Measurements from ENCODE around the gene AGRN. TPM values are rescaled to one million over a fixed set of nuclear protein-coding genes. Genes with fewer than 3 reads are reported as not detected.

The AGRN gene
- polyA plus RNA-seq, 2 donors = 17.0 to 40.6 TPM

- H3K4me1 ChIP-seq (ENCODE audit: control insufficient read depth in 2 of 2, insufficient read depth in 2 of 2, low read length in 1 of 2) = peaks cover 5 to 19% of the 10 kb centered on the region in 2 donors
- peaks cover 0 to 13% of the 10 kb centered on the region in 2 donors for H3K36me3 ChIP-seq (ENCODE audit: control insufficient read depth in 2 of 2, insufficient read depth in 2 of 2, low read length in 1 of 2)
- H3K4me3 ChIP-seq (ENCODE audit: low read depth in 1 of 2, low read length in 2 of 2) = peak overlapping the region; percentile 41 to 49
- H3K27me3 ChIP-seq (ENCODE audit: control insufficient read depth in 1 of 2, insufficient read depth in 2 of 2, low read length in 2 of 2) = no peaks in the 10 kb centered on the region
- H3K9me3 ChIP-seq (ENCODE audit: control insufficient read depth in 2 of 2, insufficient read depth in 1 of 2, low read depth in 1 of 2, low read length in 1 of 2) = peaks cover 0 to 5% of the 10 kb centered on the region in 2 donors
- 4% methylated on average over 69 to 73 of the region's 75 CpGs for WGBS, 2 donors
- H3K27ac ChIP-seq (ENCODE audit: low read depth in 2 of 2, low read length in 1 of 2) = peak overlapping the region; percentile 89 to 92
These were observed 49.3 kb downstream of the AGRN start for GRCh38 chr1:1069056-1069710.

GRCh38 chr1:1069711-1070676 is 50.1 kb downstream of the AGRN start:
- WGBS, 2 donors = 56 to 61% methylated on average over 39 to 40 of the region's 40 CpGs
- peaks cover 0 to 2% of the 10 kb centered on the region in 2 donors for H3K27me3 ChIP-seq (ENCODE audit: control insufficient read depth in 1 of 2, insufficient read depth in 2 of 2, low read length in 2 of 2)
- H3K9me3 ChIP-seq (ENCODE audit: control insufficient read depth in 2 of 2, insufficient read depth in 1 of 2, low read depth in 1 of 2, low read length in 1 of 2) = peaks cover 0 to 8% of the 10 kb centered on the region in 2 donors
- H3K36me3 ChIP-seq (ENCODE audit: control insufficient read depth in 2 of 2, insufficient read depth in 2 of 2, low read length in 1 of 2) = peaks cover 0 to 13% of the 10 kb centered on the region in 2 donors
- peaks cover 2 to 27% of the 10 kb centered on the region in 2 donors for H3K4me1 ChIP-seq (ENCODE audit: control insufficient read depth in 2 of 2, insufficient read depth in 2 of 2, low read length in 1 of 2)
- peak overlapping the region; percentile 41 to 49 for H3K4me3 ChIP-seq (ENCODE audit: low read depth in 1 of 2, low read length in 2 of 2)
- H3K27ac ChIP-seq (ENCODE audit: low read depth in 2 of 2, low read length in 1 of 2) = peak overlapping the region; percentile 89 to 92

- Histone ChIP-seq H3K9me3 (ENCODE audit: control insufficient read depth in 2 of 2, insufficient read depth in 1 of 2, low read depth in 1 of 2, low read length in 1 of 2) (peaks cover 0 to 8% of the 10 kb centered on the region in 2 donors), H3K36me3 (ENCODE audit: control insufficient read depth in 2 of 2, insufficient read depth in 2 of 2, low read length in 1 of 2) (peaks cover 0 to 13% of the 10 kb centered on the region in 2 donors), H3K27me3 (ENCODE audit: control insufficient read depth in 1 of 2, insufficient read depth in 2 of 2, low read length in 2 of 2) (peaks cover 0 to 3% of the 10 kb centered on the region in 2 donors), H3K4me3 (ENCODE audit: low read depth in 1 of 2, low read length in 2 of 2) (peak overlapping the region; percentile 43 to 55), H3K27ac (ENCODE audit: low read depth in 2 of 2, low read length in 1 of 2) (peak overlapping the region; percentile 87 to 96), H3K4me1 (ENCODE audit: control insufficient read depth in 2 of 2, insufficient read depth in 2 of 2, low read length in 1 of 2) (peaks cover 2 to 30% of the 10 kb centered on the region in 2 donors)
- WGBS, 2 donors = 82 to 86% methylated on average over 51 to 56 of the region's 56 CpGs
These were observed 51.8 kb downstream of the AGRN start for GRCh38 chr1:1071486-1072298.

- H3K9me3 ChIP-seq (ENCODE audit: control insufficient read depth in 2 of 2, insufficient read depth in 1 of 2, low read depth in 1 of 2, low read length in 1 of 2) = peaks cover 0 to 5% of the 10 kb centered on the region in 2 donors
- H3K4me1 ChIP-seq (ENCODE audit: control insufficient read depth in 2 of 2, insufficient read depth in 2 of 2, low read length in 1 of 2) = peaks cover 2 to 30% of the 10 kb centered on the region in 2 donors
- peaks cover 0 to 7% of the 10 kb centered on the region in 2 donors for H3K36me3 ChIP-seq (ENCODE audit: control insufficient read depth in 2 of 2, insufficient read depth in 2 of 2, low read length in 1 of 2)
- H3K27me3 ChIP-seq (ENCODE audit: control insufficient read depth in 1 of 2, insufficient read depth in 2 of 2, low read length in 2 of 2) = peaks cover 0 to 3% of the 10 kb centered on the region in 2 donors
- 75 to 79% methylated on average over 18 to 21 of the region's 21 CpGs for WGBS, 2 donors
- peak overlapping the region; percentile 43 to 55 for H3K4me3 ChIP-seq (ENCODE audit: low read depth in 1 of 2, low read length in 2 of 2)
- peak overlapping the region; percentile 87 to 96 for H3K27ac ChIP-seq (ENCODE audit: low read depth in 2 of 2, low read length in 1 of 2)
These were observed 52.5 kb downstream of the AGRN start for GRCh38 chr1:1072299-1072848.

- Histone ChIP-seq H3K36me3 (ENCODE audit: control insufficient read depth in 2 of 2, insufficient read depth in 2 of 2, low read length in 1 of 2) (peaks cover 0 to 3% of the 10 kb centered on the region in 2 donors), H3K27ac (ENCODE audit: low read depth in 2 of 2, low read length in 1 of 2) (peak overlapping the region; percentile 87 to 96), H3K4me3 (ENCODE audit: low read depth in 1 of 2, low read length in 2 of 2) (peak overlapping the region; percentile 43 to 55), H3K9me3 (ENCODE audit: control insufficient read depth in 2 of 2, insufficient read depth in 1 of 2, low read depth in 1 of 2, low read length in 1 of 2) (peaks cover 0 to 3% of the 10 kb centered on the region in 2 donors), H3K27me3 (ENCODE audit: control insufficient read depth in 1 of 2, insufficient read depth in 2 of 2, low read length in 2 of 2) (peaks cover 0 to 3% of the 10 kb centered on the region in 2 donors), H3K4me1 (ENCODE audit: control insufficient read depth in 2 of 2, insufficient read depth in 2 of 2, low read length in 1 of 2) (peaks cover 2 to 30% of the 10 kb centered on the region in 2 donors)
- WGBS, 2 donors = 70 to 73% methylated on average over 25 to 28 of the region's 28 CpGs
These were observed 53.2 kb downstream of the AGRN start for GRCh38 chr1:1072849-1073742.

- WGBS, 2 donors = 43% methylated on average over 28 to 35 of the region's 35 CpGs
- peak within 1 kb of the TSS; percentile 43 to 55 for H3K4me3 ChIP-seq (ENCODE audit: low read depth in 1 of 2, low read length in 2 of 2)
- peaks cover 0 to 3% of the 10 kb centered on the region in 2 donors for H3K27me3 ChIP-seq (ENCODE audit: control insufficient read depth in 1 of 2, insufficient read depth in 2 of 2, low read length in 2 of 2)
- H3K4me1 ChIP-seq (ENCODE audit: control insufficient read depth in 2 of 2, insufficient read depth in 2 of 2, low read length in 1 of 2) = peaks cover 2 to 29% of the 10 kb centered on the region in 2 donors
- peaks cover 0 to 3% of the 10 kb centered on the region in 2 donors for H3K36me3 ChIP-seq (ENCODE audit: control insufficient read depth in 2 of 2, insufficient read depth in 2 of 2, low read length in 1 of 2)
- peak within 1 kb of the TSS; percentile 89 to 96 for H3K27ac ChIP-seq (ENCODE audit: low read depth in 2 of 2, low read length in 1 of 2)
- peaks cover 0 to 3% of the 10 kb centered on the region in 2 donors for H3K9me3 ChIP-seq (ENCODE audit: control insufficient read depth in 2 of 2, insufficient read depth in 1 of 2, low read depth in 1 of 2, low read length in 1 of 2)
These were observed 54.0 kb downstream of the AGRN start, which contains the start of gene RNF223 for GRCh38 chr1:1073743-1074587. Gene RNF223 (minus strand): TSS chr1:1074306. CDS start chr1:1072566, 1,740 bp downstream.

- peaks cover 0 to 28% of the 10 kb centered on the region in 2 donors for H3K4me1 ChIP-seq (ENCODE audit: control insufficient read depth in 2 of 2, insufficient read depth in 2 of 2, low read length in 1 of 2)
- peaks cover 0 to 3% of the 10 kb centered on the region in 2 donors for H3K9me3 ChIP-seq (ENCODE audit: control insufficient read depth in 2 of 2, insufficient read depth in 1 of 2, low read depth in 1 of 2, low read length in 1 of 2)
- H3K4me3 ChIP-seq (ENCODE audit: low read depth in 1 of 2, low read length in 2 of 2) = peak overlapping the region in 1 of 2 donors; percentile 55
- peaks cover 0 to 3% of the 10 kb centered on the region in 2 donors for H3K27me3 ChIP-seq (ENCODE audit: control insufficient read depth in 1 of 2, insufficient read depth in 2 of 2, low read length in 2 of 2)
- H3K27ac ChIP-seq (ENCODE audit: low read depth in 2 of 2, low read length in 1 of 2) = peak overlapping the region; percentile 89 to 96
- H3K36me3 ChIP-seq (ENCODE audit: control insufficient read depth in 2 of 2, insufficient read depth in 2 of 2, low read length in 1 of 2) = peaks cover 0 to 3% of the 10 kb centered on the region in 2 donors
- 62 to 69% methylated on average over 14 of the region's 14 CpGs for WGBS, 2 donors
These were observed 54.8 kb downstream of the AGRN start for GRCh38 chr1:1074631-1075147.
